ENCODE results near the gene CATSPER3. TPM values are rescaled to one million over a fixed set of nuclear protein-coding genes. Genes with fewer than 3 reads are reported as not detected.

The CATSPER3 gene
- total RNA-seq, 2 experiments from 2014 or later: 0.56 TPM; not detected in 1

DNA sequence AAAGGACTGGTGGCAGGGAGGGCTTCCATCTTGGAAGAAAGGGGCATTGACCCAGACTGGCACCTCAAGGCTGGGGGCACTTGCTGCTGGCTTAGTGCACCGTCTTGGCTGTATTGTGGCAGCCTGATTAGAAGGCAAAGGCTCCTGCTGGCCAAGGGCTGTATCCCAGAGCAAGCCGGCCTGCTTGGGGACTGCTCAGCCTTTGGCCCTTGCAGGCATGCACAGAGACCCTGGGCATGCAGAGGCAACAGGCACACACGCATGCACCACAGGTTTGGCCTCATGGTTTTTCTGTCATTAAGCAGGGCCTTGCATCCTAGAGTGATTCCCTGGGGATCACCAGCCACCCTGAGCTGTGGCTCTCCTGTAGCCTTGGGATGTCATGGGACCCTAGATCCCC is 37.4 kb downstream of the CATSPER3 start:
- H3K9me3 ChIP-seq (ENCODE audit: control insufficient read depth in 1 of 2, insufficient read depth in 1 of 2, low read length in 2 of 2): peaks cover 0 to 6% of the 10 kb centered on the region in 2 experiments
- ChIA-PET CTCF (no interaction called here), POLR2A (no interaction called here)
- TF ChIP-seq, protein P1, sequence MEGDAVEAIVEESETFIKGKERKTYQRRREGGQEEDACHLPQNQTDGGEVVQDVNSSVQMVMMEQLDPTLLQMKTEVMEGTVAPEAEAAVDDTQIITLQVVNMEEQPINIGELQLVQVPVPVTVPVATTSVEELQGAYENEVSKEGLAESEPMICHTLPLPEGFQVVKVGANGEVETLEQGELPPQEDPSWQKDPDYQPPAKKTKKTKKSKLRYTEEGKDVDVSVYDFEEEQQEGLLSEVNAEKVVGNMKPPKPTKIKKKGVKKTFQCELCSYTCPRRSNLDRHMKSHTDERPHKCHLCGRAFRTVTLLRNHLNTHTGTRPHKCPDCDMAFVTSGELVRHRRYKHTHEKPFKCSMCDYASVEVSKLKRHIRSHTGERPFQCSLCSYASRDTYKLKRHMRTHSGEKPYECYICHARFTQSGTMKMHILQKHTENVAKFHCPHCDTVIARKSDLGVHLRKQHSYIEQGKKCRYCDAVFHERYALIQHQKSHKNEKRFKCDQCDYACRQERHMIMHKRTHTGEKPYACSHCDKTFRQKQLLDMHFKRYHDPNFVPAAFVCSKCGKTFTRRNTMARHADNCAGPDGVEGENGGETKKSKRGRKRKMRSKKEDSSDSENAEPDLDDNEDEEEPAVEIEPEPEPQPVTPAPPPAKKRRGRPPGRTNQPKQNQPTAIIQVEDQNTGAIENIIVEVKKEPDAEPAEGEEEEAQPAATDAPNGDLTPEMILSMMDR (IDR thresholded peaks at IDR 0.05): no peak
- no peaks in the 10 kb centered on the region for H3K36me3 Mint-ChIP-seq (ENCODE audit: low read depth)
- H3K4me1 ChIP-seq (ENCODE audit: insufficient read depth, low read length): no peaks in the 10 kb centered on the region
- H3K4me3 Mint-ChIP-seq: no peak overlapping the region
- no peak overlapping the region for H3K4me3 ChIP-seq (ENCODE audit: low read length)
- H3K27ac Mint-ChIP-seq: no peak overlapping the region
- H3K27me3 ChIP-seq (ENCODE audit: control insufficient read depth in 1 of 2, insufficient read depth in 2 of 2, low read length in 2 of 2): no peaks in the 10 kb centered on the region
- no peaks in the 10 kb centered on the region for H3K4me1 Mint-ChIP-seq (ENCODE audit: low read depth)
- intact Hi-C loops (cut with DNase I, micrococcal nuclease): no loop called here
- no peak overlapping the region for H3K27ac ChIP-seq (ENCODE audit: low read depth in 1 of 2, low read length in 2 of 2)
- H3K36me3 ChIP-seq (ENCODE audit: insufficient read depth, low read length): no peaks in the 10 kb centered on the region
- H3K9me3 Mint-ChIP-seq: no peaks in the 10 kb centered on the region
- no peak for ATAC-seq (ENCODE audit: poor library complexity)
- DNase-seq: no peak
- no peaks in the 10 kb centered on the region for H3K27me3 Mint-ChIP-seq

DNA sequence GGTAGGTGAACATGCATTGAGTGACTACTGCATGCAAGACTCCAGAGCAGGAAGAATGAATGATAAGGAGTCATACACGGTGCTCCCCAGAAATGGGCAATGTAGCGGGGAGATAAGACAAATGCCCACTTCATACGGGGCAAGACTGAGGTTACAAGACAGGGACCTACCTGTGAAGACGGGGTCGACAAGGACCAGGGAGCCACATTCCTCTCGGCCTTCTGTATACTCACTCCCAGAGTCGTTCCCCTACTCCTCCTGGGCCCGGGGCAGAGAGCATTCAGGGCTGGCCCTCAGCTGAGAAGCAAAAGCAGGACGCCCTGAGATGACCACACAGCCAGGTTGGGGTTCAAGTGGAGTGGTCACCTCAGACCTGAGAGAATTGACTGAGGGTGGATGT is 39.6 kb downstream of the CATSPER3 start:
- Histone ChIP-seq H3K27ac (ENCODE audit: low read depth in 1 of 2, low read length in 2 of 2) (no peak overlapping the region), H3K4me3 (ENCODE audit: low read length) (no peak overlapping the region), H3K4me1 (ENCODE audit: insufficient read depth, low read length) (no peaks in the 10 kb centered on the region), H3K9me3 (ENCODE audit: control insufficient read depth in 1 of 2, insufficient read depth in 1 of 2, low read length in 2 of 2) (peaks cover 0 to 6% of the 10 kb centered on the region in 2 experiments), H3K27me3 (ENCODE audit: control insufficient read depth in 1 of 2, insufficient read depth in 2 of 2, low read length in 2 of 2) (no peaks in the 10 kb centered on the region), H3K36me3 (ENCODE audit: insufficient read depth, low read length) (no peaks in the 10 kb centered on the region)
- no peak overlapping the region for H3K27ac Mint-ChIP-seq
- no peak for ATAC-seq (ENCODE audit: poor library complexity)
- H3K4me3 Mint-ChIP-seq: no peak overlapping the region
- ChIA-PET CTCF (no interaction called here), POLR2A (no interaction called here)
- TF ChIP-seq, protein P1 (IDR thresholded peaks at IDR 0.05): no peak
- H3K27me3 Mint-ChIP-seq: no peaks in the 10 kb centered on the region
- no peaks in the 10 kb centered on the region for H3K9me3 Mint-ChIP-seq
- DNase-seq: peak in 1 of 14 experiments; percentile 1
- intact Hi-C loops (cut with DNase I, micrococcal nuclease): no loop called here
- no peaks in the 10 kb centered on the region for H3K36me3 Mint-ChIP-seq (ENCODE audit: low read depth)
- no peaks in the 10 kb centered on the region for H3K4me1 Mint-ChIP-seq (ENCODE audit: low read depth)

DNA sequence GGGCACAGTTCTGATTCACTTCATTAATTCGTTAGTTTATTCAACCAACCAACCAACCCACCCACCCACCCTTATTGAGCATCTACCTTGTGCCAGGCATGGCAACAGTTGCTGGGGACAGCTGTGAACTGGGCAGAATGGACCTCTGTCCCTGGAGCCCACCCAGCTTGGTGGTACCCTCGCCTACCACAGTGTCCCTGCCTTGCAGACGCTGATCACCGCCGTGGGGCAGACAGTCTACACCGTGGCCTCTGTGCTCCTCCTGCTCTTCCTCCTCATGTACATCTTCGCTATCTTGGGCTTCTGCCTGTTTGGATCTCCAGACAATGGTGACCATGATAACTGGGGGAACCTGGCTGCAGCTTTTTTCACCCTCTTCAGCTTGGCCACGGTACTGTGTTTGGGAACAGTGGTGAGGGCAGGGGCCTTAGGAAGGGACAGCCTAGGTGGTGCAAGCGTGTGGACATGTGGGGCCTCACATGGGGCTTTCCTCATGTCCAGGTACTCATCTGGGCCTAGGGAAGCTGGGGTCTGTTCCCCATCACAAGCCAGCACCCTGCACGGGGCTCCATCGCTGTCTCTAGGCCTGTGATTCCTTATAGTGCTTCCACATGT is 40.1 kb downstream of the CATSPER3 start:
- H3K36me3 ChIP-seq (ENCODE audit: insufficient read depth, low read length): no peaks in the 10 kb centered on the region
- Mint-ChIP-seq H3K4me3 (no peak overlapping the region), H3K27me3 (no peaks in the 10 kb centered on the region), H3K27ac (no peak overlapping the region), H3K9me3 (no peaks in the 10 kb centered on the region), H3K36me3 (ENCODE audit: low read depth) (no peaks in the 10 kb centered on the region), H3K4me1 (ENCODE audit: low read depth) (no peaks in the 10 kb centered on the region)
- H3K4me3 ChIP-seq (ENCODE audit: low read length): no peak overlapping the region
- DNase-seq (peak in 1 of 14 experiments; percentile 4), ATAC-seq (ENCODE audit: poor library complexity) (no peak)
- H3K27me3 ChIP-seq (ENCODE audit: control insufficient read depth in 1 of 2, insufficient read depth in 2 of 2, low read length in 2 of 2): no peaks in the 10 kb centered on the region
- H3K27ac ChIP-seq (ENCODE audit: low read depth in 1 of 2, low read length in 2 of 2): no peak overlapping the region
- intact Hi-C loops (cut with DNase I, micrococcal nuclease): no loop called here
- TF ChIP-seq, protein P1 (IDR thresholded peaks at IDR 0.05): no peak
- peaks cover 0 to 6% of the 10 kb centered on the region in 2 experiments for H3K9me3 ChIP-seq (ENCODE audit: control insufficient read depth in 1 of 2, insufficient read depth in 1 of 2, low read length in 2 of 2)
- ChIA-PET POLR2A (no interaction called here), CTCF (no interaction called here)
- no peaks in the 10 kb centered on the region for H3K4me1 ChIP-seq (ENCODE audit: insufficient read depth, low read length)

Measured in CD4-positive, alpha-beta T cell (primary cell).